ENCODE results near the gene PUM1. TPM values are rescaled to one million over a fixed set of nuclear protein-coding genes. Genes with fewer than 3 reads are reported as not detected.
A peak's percentile ranks its signal among the peaks of the same experiment; 100 is the strongest.

The PUM1 gene
- polyA plus RNA-seq, 1 donor from 2014 or later, result 88.0 TPM

DNA sequence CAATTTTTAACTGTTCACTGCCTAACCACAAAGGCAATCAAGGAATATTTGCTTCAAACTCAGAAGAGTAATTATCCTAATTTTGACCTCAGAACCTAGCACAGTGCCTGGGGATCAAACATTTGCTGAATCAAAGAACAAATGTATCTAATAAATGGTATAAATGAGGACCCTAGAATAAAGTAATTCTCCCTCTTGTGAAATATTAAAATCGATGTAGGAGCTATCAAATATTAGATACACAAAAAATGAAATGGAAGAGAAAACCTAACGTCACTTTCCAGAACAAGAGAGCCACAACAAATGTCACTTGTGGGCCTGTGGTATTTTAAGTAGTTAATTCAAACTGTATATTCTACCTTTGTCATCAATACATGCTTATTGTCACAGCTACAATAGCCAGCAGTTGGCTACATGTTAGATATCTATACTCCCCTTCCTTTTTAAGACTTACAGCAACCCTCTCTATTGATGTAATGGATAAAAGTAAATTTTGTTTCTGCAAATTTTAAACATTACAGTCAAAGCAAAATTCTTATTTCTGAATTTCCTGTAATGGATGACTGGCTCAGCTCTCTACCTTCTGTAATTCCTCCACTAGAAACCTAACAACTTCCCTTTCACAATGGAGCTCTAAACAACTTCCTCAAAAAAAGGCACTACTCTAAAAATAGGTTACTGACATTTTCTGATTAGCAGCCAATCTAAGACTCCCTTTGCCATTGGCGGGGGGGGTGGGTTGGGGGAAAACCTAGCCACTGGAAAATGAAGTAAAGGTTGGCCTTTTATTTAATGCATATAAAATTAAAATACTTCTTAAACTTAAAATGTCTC lies 37.6 kb downstream of the PUM1 start:
- Mint-ChIP-seq H3K27me3 (no peaks in the 10 kb centered on the region), H3K27ac (peak overlapping the region in 2 of 3 donors; percentile 11 to 26), H3K9me3 (no peaks in the 10 kb centered on the region), H3K4me1 (peaks cover 48 to 71% (median 50%) of the 10 kb centered on the region in 3 donors), H3K4me3 (peak overlapping the region in 2 of 4 donors; percentile 55 to 86), H3K36me3 (peaks cover 2% of the 10 kb centered on the region)

DNA sequence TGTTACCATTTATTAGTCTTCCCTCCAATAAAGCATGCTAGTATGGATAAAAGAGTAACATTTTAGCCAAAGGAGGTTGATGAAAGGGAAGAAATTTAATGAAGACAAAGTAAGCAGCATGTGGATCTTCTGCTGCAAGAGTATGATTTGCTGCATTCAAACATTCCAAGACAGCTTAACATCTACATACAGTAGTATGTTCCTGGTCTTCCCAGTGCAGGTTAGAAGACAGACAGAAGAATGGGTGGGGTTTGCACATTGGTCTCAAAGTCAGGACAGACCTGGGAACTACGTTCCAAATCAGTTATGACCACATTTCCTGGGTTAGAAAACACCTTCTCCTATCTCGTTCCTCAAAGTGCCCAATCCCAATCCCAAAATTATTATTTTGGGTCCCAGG lies 43.3 kb downstream of the PUM1 start:
- H3K36me3 Mint-ChIP-seq, result no peaks in the 10 kb centered on the region
- peak overlapping the region in 1 of 3 donors; percentile 42 for H3K27ac Mint-ChIP-seq
- H3K9me3 Mint-ChIP-seq, result no peaks in the 10 kb centered on the region
- H3K4me3 Mint-ChIP-seq, result peak overlapping the region in 1 of 4 donors; percentile 65
- H3K4me1 Mint-ChIP-seq, result peaks cover 40 to 63% (median 45%) of the 10 kb centered on the region in 3 donors
- no peaks in the 10 kb centered on the region for H3K27me3 Mint-ChIP-seq

DNA sequence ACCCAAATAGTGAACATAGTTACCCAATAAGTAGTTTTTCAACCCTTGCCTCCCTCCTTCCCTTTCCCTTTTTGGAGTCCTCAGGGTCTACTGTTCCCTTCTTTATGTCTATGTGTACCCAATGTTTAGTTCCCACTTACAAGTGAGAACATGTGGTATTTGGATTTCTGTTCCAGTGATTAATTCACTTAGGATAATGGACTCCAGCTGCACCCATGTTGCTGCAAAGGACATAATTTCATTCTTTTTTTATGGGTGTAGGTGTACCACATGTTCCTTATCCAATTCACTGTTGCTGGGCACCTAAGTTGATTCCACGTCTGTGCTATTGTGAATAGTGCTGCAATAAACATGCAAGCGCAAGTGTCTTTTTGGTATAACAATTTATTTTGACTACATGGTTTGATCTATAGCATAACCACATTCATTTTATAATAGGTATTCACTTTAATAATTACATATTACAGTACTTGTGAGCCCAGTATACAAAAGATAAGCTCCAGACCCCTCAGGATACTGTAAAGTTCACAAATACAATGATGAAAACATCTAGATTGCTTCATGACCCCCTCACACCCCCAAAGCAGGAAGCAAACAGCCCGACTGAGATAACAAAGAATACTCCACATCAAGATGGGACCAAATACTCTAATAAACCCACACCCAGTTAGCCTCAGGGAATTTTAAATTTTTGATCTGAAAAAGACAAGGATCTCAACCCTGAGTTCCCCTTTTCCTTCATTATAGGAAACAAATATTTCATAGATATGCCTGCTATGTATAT lies 45.3 kb downstream of the PUM1 start:
- Mint-ChIP-seq H3K9me3 (no peaks in the 10 kb centered on the region), H3K27me3 (no peaks in the 10 kb centered on the region), H3K36me3 (peaks cover 2% of the 10 kb centered on the region), H3K4me3 (peak overlapping the region in 1 of 4 donors; percentile 20), H3K4me1 (peaks cover 33 to 61% (median 44%) of the 10 kb centered on the region in 3 donors), H3K27ac (peak overlapping the region in 2 of 3 donors; percentile 28 to 69)

DNA sequence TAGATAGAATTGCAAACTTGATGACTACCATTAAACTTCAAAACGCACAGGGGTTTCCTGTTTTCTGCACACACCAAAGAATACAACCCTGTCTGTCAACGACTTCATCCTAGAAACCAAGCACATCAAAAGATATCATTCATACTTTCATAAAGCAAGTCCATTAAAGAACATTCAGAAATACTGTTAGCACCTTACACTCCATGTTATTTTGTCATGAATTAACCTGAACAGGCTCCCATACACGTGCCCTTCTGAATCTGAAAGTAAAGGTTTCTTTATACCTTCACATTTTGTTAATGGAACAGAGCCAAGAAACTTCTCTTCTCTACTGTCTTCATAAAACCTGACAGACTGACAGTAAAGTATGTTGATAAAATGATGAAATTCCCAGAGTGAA lies 46.1 kb downstream of the PUM1 start:
- Mint-ChIP-seq H3K4me3 (no peak overlapping the region), H3K27me3 (no peaks in the 10 kb centered on the region), H3K36me3 (peaks cover 2% of the 10 kb centered on the region), H3K4me1 (peaks cover 34 to 53% (median 44%) of the 10 kb centered on the region in 3 donors), H3K9me3 (no peaks in the 10 kb centered on the region), H3K27ac (peak overlapping the region in 1 of 3 donors; percentile 69)

DNA sequence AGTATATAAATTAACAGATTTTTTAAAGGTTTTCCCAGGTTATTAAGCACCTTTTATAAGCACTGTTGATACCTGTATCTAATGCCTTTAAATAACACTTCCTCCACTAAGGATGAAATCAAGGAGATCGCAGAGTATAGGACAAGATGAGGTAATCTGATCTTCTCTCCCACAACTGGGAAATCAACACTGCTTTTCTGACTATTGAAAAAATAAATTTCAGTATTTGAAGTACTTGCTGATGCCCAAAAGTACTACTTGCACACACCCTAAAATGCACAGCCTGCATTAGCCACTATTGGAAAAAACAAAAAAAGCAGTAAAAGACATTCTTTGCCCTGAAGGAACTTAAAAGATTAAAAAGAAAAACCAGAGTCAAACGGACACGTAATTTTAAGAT lies 48.6 kb downstream of the PUM1 start:
- H3K27ac Mint-ChIP-seq, result no peak overlapping the region

DNA sequence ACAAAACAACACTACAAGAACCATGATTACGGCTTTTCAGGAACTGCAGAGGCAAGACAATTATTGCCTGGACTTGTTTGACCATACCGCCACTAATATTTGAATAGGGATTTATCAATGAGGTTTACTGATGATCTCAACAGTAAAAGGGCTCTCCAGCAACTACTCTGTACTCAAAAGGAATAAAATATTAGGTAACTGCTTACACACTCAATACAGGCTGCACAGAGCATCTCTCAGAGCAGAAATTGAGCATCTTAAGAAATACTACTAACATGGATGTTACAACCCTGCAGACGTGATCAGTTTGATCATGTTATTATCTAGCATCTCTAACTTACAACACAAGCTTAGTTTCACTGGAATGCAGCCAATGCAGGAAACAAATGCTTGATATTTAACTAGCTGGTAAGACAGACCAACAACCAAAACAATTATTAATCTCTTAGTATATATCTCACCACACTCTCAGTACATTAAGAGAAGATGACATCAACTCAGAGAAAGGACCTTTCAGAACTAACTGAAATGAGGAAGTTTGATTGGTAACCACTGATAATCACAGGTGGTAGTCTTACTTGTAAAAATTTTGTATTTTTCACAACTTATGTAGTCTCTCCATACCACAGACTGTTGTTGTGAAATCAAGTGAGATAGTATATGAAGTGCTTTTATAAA lies 52.2 kb downstream of the PUM1 start:
- H3K9me3 Mint-ChIP-seq, result no peaks in the 10 kb centered on the region
- H3K4me3 Mint-ChIP-seq, result peak overlapping the region in 1 of 4 donors; percentile 76
- H3K4me1 Mint-ChIP-seq, result peaks cover 40 to 50% (median 49%) of the 10 kb centered on the region in 3 donors

More for the DNA sequence above, 48.6 kb downstream of the PUM1 start:
- Mint-ChIP-seq H3K9me3 (no peaks in the 10 kb centered on the region), H3K4me3 (no peak overlapping the region), H3K27me3 (no peaks in the 10 kb centered on the region), H3K4me1 (peaks cover 40 to 55% (median 53%) of the 10 kb centered on the region in 3 donors), H3K36me3 (peaks cover 2% of the 10 kb centered on the region)

DNA sequence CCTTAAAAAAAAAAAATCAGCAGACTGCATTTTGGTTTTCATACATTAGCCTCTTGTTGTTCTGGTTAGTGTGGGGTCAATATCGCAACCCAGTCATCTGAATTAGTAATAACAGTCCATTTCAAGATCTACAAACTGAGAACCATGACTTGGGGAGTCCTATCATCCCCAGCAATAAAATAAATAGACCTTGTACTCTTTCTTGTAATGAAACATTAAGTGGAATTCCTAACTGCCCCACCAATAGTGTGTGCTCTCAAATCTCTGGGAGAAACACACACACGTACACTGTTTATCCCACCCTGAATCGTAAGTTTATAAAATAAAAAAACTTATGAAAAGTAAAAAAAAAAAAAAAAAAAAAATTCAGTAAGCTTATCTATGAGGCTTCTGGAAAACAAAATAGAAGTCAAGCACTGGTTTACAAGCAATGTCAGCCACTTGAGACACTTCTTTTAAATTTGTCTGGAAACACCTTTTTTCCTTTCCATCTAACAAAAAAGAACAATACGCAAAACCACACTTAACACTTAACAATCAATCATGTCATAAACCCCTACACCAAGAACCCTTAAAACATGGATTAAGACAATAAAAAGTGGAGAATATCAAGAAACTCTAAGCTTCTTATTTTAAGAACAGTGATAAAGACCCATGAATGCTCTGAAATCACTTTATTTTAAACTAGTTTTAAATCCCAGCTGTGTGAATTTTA lies 53.1 kb downstream of the PUM1 start:
- Mint-ChIP-seq H3K9me3 (no peaks in the 10 kb centered on the region), H3K27me3 (no peaks in the 10 kb centered on the region), H3K4me3 (no peak overlapping the region), H3K4me1 (peaks cover 45 to 56% (median 54%) of the 10 kb centered on the region in 3 donors), H3K27ac (no peak overlapping the region), H3K36me3 (peaks cover 12% of the 10 kb centered on the region)

More for the DNA sequence above, 52.2 kb downstream of the PUM1 start:
- Mint-ChIP-seq H3K27ac (peak overlapping the region in 1 of 3 donors; percentile 4), H3K27me3 (no peaks in the 10 kb centered on the region), H3K36me3 (peaks cover 9% of the 10 kb centered on the region)

DNA sequence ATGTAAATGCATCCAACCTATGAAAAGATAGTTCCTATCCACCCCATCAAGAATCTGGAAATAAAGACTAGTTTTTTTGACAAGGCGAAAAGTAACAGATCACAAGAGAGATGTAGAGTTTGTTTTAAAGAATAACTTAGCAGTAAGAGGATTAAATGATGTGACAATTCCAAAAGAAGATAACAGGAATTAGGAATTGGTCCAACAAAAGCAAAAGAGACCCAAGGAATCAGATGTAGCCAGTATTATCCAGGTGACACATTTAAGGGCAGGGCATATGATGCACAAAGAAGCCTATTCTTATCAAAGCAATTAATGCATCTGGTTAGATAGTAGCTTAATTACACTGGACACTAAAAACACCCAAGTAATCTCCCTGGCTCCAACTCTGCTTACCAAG lies 53.8 kb downstream of the PUM1 start:
- H3K9me3 Mint-ChIP-seq, result no peaks in the 10 kb centered on the region
- peak overlapping the region in 1 of 4 donors; percentile 10 for H3K4me3 Mint-ChIP-seq
- no peaks in the 10 kb centered on the region for H3K27me3 Mint-ChIP-seq
- H3K36me3 Mint-ChIP-seq, result peaks cover 10% of the 10 kb centered on the region
- no peak overlapping the region for H3K27ac Mint-ChIP-seq
- H3K4me1 Mint-ChIP-seq, result peaks cover 43 to 52% (median 51%) of the 10 kb centered on the region in 3 donors

DNA sequence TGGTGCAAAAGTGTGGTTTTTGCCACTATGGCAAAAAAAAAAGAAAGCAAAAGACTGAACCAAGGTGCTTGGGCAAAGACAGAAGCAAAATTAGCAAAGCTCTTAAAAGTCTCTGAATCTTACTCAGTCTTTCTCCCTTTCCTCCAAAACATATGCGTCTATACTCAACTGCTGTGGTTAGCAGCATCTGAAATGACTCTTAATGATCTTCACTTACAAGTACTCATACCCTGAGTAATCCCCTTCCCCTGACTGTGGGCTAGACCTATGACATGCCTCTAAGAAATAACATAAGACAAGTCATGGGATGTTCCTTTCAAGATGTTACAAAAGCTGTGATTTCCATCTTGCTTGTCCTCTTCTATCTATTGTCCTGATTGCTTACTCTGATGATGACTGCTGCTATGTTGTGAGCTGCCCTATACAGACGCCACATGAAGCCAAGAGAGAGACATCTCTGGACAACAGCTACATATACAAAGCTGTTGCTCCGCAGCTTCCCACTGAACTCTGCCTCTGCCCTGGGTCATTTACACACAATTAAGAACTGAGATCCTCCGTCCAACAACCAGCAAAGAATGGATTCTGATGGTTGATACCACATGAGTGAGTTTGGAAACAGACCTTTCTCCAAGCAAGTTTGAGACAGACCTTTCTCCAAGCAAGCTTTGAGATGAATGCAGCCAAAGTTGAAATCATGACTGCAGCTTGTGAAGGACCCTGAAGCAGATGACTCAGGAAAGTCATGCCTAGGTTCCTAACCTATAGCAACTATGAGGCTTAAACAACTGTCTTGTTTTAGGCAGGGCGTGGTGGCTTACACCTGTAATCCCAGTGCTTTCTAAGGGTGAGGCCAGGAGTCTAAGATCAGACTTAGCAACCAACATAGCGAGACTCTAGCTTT lies 55.2 kb downstream of the PUM1 start:
- Mint-ChIP-seq H3K4me3 (peak overlapping the region in 1 of 4 donors; percentile 5), H3K27me3 (no peaks in the 10 kb centered on the region), H3K9me3 (no peaks in the 10 kb centered on the region), H3K36me3 (peaks cover 10% of the 10 kb centered on the region), H3K27ac (peak overlapping the region in 1 of 3 donors; percentile 24), H3K4me1 (peaks cover 47 to 58% (median 49%) of the 10 kb centered on the region in 3 donors)

DNA sequence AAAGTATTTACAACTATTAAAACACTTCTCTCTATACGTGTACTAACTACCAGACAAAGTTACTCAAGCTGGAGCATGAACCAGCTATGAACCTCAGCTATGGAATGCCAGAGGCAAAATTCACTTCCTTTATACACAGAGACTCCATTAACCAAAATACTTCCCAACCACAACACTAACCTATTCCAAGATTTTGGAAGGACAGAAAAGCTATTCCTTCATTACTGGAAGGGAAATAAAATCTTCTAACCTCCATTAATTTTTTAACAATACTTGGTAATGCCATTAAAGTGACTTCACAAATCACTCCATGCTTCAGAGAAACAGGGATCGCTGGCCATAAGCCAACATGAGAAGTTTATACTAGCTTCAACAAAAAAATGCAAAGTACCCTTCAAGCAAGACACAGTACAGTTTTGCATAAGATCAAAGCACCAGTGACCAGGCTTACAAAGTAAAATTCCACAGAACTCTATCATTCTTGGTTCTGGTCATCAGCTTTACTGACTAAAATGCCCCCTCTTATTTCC lies 58.0 kb downstream of the PUM1 start:
- H3K9me3 Mint-ChIP-seq, result no peaks in the 10 kb centered on the region
- no peak overlapping the region for H3K27ac Mint-ChIP-seq
- peaks cover 10% of the 10 kb centered on the region for H3K36me3 Mint-ChIP-seq
- no peaks in the 10 kb centered on the region for H3K27me3 Mint-ChIP-seq
- peaks cover 38 to 54% (median 46%) of the 10 kb centered on the region in 3 donors for H3K4me1 Mint-ChIP-seq
- H3K4me3 Mint-ChIP-seq, result no peak overlapping the region

DNA sequence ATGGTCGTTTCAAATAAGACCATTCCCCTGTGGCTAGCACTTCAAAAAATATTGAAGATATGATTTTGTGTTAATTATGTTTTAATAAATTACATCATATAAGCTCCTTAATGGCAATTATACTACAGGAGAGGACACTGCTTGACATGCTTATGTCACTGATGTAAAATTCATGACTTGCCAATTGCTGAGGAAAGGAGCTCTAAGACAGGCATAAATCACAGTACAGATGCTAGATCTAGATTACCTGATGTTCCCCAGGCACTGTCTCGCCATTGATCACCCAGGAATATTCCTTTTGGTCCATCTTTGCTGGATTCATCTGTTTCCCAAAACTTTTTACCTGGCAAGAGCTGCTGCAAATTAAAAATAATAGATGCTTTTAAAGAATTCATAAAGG lies 58.8 kb downstream of the PUM1 start:
- no peak overlapping the region for H3K4me3 Mint-ChIP-seq
- H3K27me3 Mint-ChIP-seq, result no peaks in the 10 kb centered on the region
- no peak overlapping the region for H3K27ac Mint-ChIP-seq
- H3K36me3 Mint-ChIP-seq, result peaks cover 10% of the 10 kb centered on the region
- H3K4me1 Mint-ChIP-seq, result peaks cover 32 to 48% (median 42%) of the 10 kb centered on the region in 3 donors
- no peaks in the 10 kb centered on the region for H3K9me3 Mint-ChIP-seq

DNA sequence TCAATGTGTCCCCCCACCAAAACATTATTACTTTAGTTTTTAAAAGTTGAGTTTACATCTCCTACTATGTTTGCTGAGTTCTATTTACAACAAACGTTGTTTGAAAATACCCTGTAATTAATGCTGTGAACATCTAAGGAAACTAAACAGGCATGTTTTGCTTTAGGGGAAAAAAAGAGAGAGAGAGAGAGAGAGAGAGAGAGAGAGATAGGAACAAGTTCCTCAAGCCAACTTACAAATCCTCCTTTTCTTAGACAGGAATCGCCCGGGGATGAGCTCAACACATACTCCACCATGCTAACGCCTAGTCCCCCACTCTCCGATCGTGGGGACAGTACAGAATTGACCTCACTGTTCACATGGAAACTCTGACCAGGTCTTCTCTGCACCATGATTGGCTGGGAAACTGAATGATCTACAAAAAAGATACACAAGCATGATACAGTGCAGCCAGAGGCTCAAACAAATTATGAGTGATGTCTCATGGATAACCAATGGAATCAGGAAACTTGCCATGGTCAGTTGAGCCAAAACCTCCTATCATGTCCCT lies 59.8 kb downstream of the PUM1 start:
- Mint-ChIP-seq H3K4me1 (peaks cover 25 to 43% (median 42%) of the 10 kb centered on the region in 3 donors), H3K27ac (peak overlapping the region in 1 of 3 donors; percentile 48), H3K36me3 (peaks cover 10% of the 10 kb centered on the region), H3K4me3 (no peak overlapping the region), H3K27me3 (no peaks in the 10 kb centered on the region), H3K9me3 (no peaks in the 10 kb centered on the region)

DNA sequence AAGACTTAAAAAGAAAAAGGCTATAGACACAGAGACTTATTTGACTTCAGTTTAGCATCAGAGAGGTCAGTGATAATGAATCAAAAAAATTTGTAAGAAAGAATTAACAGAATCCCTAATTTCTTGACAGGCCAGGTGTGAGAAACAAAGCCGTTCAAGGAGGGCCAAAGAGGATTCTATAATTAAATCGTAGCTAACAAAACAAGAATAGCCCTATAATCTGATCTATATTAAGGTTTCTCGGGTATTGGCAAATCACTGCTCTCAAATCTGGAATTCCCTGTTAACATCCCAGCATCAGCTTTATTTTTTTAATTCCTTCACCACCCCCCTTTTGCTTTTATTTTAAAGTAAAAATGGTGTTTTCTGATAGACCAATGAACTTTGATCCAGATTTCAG lies 60.3 kb downstream of the PUM1 start:
- peak overlapping the region in 1 of 3 donors; percentile 48 for H3K27ac Mint-ChIP-seq

More for the DNA sequence above, 60.3 kb downstream of the PUM1 start:
- peaks cover 10% of the 10 kb centered on the region for H3K36me3 Mint-ChIP-seq
- H3K27me3 Mint-ChIP-seq, result no peaks in the 10 kb centered on the region
- H3K4me3 Mint-ChIP-seq, result no peak overlapping the region
- no peaks in the 10 kb centered on the region for H3K9me3 Mint-ChIP-seq
- peaks cover 22 to 40% (median 38%) of the 10 kb centered on the region in 3 donors for H3K4me1 Mint-ChIP-seq

All from IgD-negative memory B cell (primary cell).